A549 (cell line): ENCODE data around the gene FOXO3. TPM values are rescaled to one million over a fixed set of nuclear protein-coding genes. Genes with fewer than 3 reads are reported as not detected.

ENCODE experiments used
- ATAC-seq, 2 experiments: fragments of 200-7000 bp in 1 of 2; fragments of >200 bp in 1 of 2; cut with Nextera tagmentation in 1 of 2; cut with Tn5 transposase in 1 of 2; 3 replicates each; pipeline versions ENCODE4 v1.8.0 to v1.9.1; 2018 to 2020; ENCODE audit warnings: mild to moderate bottlenecking in 1 of 2, moderate library complexity in 1 of 2
- CTCF ChIA-PET: fragments of 300-600 bp; sonication (Branson Sonifier 250); formaldehyde crosslinking; extraction: SDS; loops from one replicate; lab custom pipeline; 2021; ENCODE audit warnings: antibody characterized with exemption, inconsistent platforms; lab: Yijun Ruan, JAX
- POLR2A ChIA-PET: fragments of 350-600 bp; formaldehyde crosslinking; extraction: SDS; loops from one replicate; lab custom pipeline; 2021; ENCODE audit warnings: antibody characterized with exemption, inconsistent platforms; lab: Yijun Ruan, JAX
- DNase-seq, 2 experiments: peaks; one replicate each; pipeline versions ENCODE4 v3.0.0 to v3.0.0-alpha.2; 2011 to 2016; ENCODE audit warnings: low read depth in 1 of 2, low spot score in 1 of 2
- FAIRE-seq: peaks from 2 replicates; lab custom pipeline; 2011; peaks lifted over from hg19 to GRCh38; lab: Jason Lieb, UNC
- H3K27ac ChIP-seq, 2 experiments: fragments of >200 bp; sonication (Bioruptor Twin); formaldehyde crosslinking; 3 replicates each; pipeline ENCODE4 v1.5.1; 2016 to 2017
- H3K4me1 ChIP-seq: fragments of >200 bp; sonication (Bioruptor Twin); formaldehyde crosslinking; 3 replicates; pipeline ENCODE4 v1.6.1; 2016
- H3K4me2 ChIP-seq: fragments of >200 bp; sonication (Bioruptor Twin); formaldehyde crosslinking; 3 replicates; pipeline ENCODE4 v1.6.1; 2016
- H3K4me3 ChIP-seq: fragments of >200 bp; sonication (Bioruptor Twin); formaldehyde crosslinking; 3 replicates; pipeline ENCODE4 v1.5.1; 2016
- H3K9me3 ChIP-seq: fragments of >200 bp; sonication (Bioruptor Twin); formaldehyde crosslinking; 3 replicates; pipeline ENCODE4 v1.6.1; 2016
- CBX2 ChIP-seq: fragments of 200-600 bp; sonication (generic); IDR thresholded peaks from 2 replicates; pipeline ENCODE4 v1.6.1; 2016; ENCODE audit warnings: low read depth, mild to moderate bottlenecking, borderline replicate concordance
- CEBPB ChIP-seq, 2 experiments: fragments of >200 bp in 1 of 2; sonication (Bioruptor Twin) in 1 of 2; formaldehyde crosslinking in 1 of 2; IDR thresholded peaks; 2 replicates each; pipeline ENCODE4 v1.6.1; 2012 to 2016
- EP300 ChIP-seq, 2 experiments: fragments of >200 bp; sonication (Bioruptor Twin); formaldehyde crosslinking; IDR thresholded peaks; 2 replicates in 1 of 2; 3 replicates in 1 of 2; pipeline ENCODE4 v1.6.1; 2016 to 2017
- FOXS1 ChIP-seq: fragments of 250-450 bp; sonication (Bioruptor Pico); IDR thresholded peaks from 2 replicates; pipeline ENCODE4 v1.5.0; 2020; ENCODE audit warnings: mild to moderate bottlenecking, moderate library complexity
- GATA3 ChIP-seq: IDR thresholded peaks from 2 replicates; pipeline ENCODE4 v1.6.1; 2012; ENCODE audit warnings: borderline replicate concordance
- KDM1A ChIP-seq: fragments of 200-600 bp; sonication (generic); IDR thresholded peaks from 2 replicates; pipeline ENCODE4 v1.6.1; 2016; ENCODE audit warnings: low read depth, mild to moderate bottlenecking
- MAZ ChIP-seq: fragments of 150-350 bp; IDR thresholded peaks from 2 replicates; pipeline ENCODE4 v1.6.1; 2014; ENCODE audit warnings: antibody characterized with exemption, low read depth, low read length, borderline replicate concordance
- MYC ChIP-seq: IDR thresholded peaks from 2 replicates; pipeline ENCODE4 v1.6.1; 2012; ENCODE audit warnings: mild to moderate bottlenecking, inconsistent platforms, low read length, improper control_type of control experiment, borderline replicate concordance
- NFE2L2 ChIP-seq: fragments of 150-350 bp; conservative IDR thresholded peaks from 2 replicates; pipeline ENCODE4 v1.6.1; 2014; ENCODE audit warnings: low read length
- NPAS2 ChIP-seq: fragments of 250-450 bp; sonication (Bioruptor Pico); IDR thresholded peaks from 2 replicates; pipeline ENCODE4 v1.8.0; 2022; ENCODE audit warnings: mild to moderate bottlenecking, moderate library complexity, borderline replicate concordance
- POLR2AphosphoS2 ChIP-seq: conservative IDR thresholded peaks from 2 replicates; pipeline ENCODE4 v1.6.1; 2012; ENCODE audit warnings: low read length, improper control_type of control experiment, inconsistent platforms
- SREBF2 ChIP-seq: fragments of 450-650 bp; IDR thresholded peaks from 2 replicates; pipeline ENCODE4 v1.6.1; 2014; ENCODE audit warnings: mild to moderate bottlenecking, moderate library complexity
- TFCP2L1 ChIP-seq: fragments of 250-450 bp; sonication (Bioruptor Pico); IDR thresholded peaks from 2 replicates; pipeline ENCODE4 v1.5.0; 2021; ENCODE audit warnings: mild to moderate bottlenecking
- ZFP36 ChIP-seq: fragments of 450-650 bp; IDR thresholded peaks from 2 replicates; pipeline ENCODE4 v1.6.1; 2014; ENCODE audit warnings: borderline replicate concordance; ENCODE audit not compliant: partially characterized antibody
- ZNF302 ChIP-seq: fragments of 250-450 bp; sonication (Bioruptor Pico); IDR thresholded peaks from 2 replicates; pipeline ENCODE4 v1.9.0; 2021; ENCODE audit warnings: inconsistent platforms, mild to moderate bottlenecking, moderate library complexity
- WGBS: methylation state at CpG from one replicate; pipeline ENCODE4 v1.1.6; 2017; ENCODE audit errors: missing lambda C conversion rate; 5-methylcytosine and 5-hydroxymethylcytosine counted together
- polyA plus RNA-seq, 4 experiments: library from polyadenylated mRNA; depleted of rRNA in 3 of 4; stranded (reverse); fragments of >200 nt; fragmentation: RNase III in 1 of 4; extraction: RNeasy Plus Mini Kit Qiagen cat#74134 plus additional on column Dnase treatment in 1 of 4; gene quantifications; 2 replicates in 3 of 4; 3 replicates in 1 of 4; pipeline ENCODE4 v1.2.3, GENCODE V29; 2011 to 2017
- TF ChIP-seq, protein P1 (sequence below): fragments of 250-450 bp; sonication (Bioruptor Pico); IDR thresholded peaks from 2 replicates; pipeline ENCODE4 v1.5.0; 2021; ENCODE audit warnings: mild to moderate bottlenecking, moderate library complexity, borderline replicate concordance
- TF ChIP-seq, protein P2 (sequence below): fragments of >200 bp; sonication (Bioruptor Twin); formaldehyde crosslinking; IDR thresholded peaks from 3 replicates; pipeline ENCODE4 v1.5.1; 2016
- TF ChIP-seq, protein P3 (sequence below): fragments of 150-350 bp; IDR thresholded peaks from 2 replicates; pipeline ENCODE4 v1.6.1; 2014; ENCODE audit warnings: low read depth, mild to moderate bottlenecking, low read length
- TF ChIP-seq, protein P4 (sequence below): IDR thresholded peaks from 2 replicates; pipeline ENCODE4 v1.6.1; 2012
- TF ChIP-seq, protein P5 (sequence below): fragments of 250-450 bp; sonication (Bioruptor Pico); IDR thresholded peaks from 2 replicates; pipeline ENCODE4 v1.5.0; 2020; ENCODE audit warnings: low read depth, mild to moderate bottlenecking, moderate library complexity
- TF ChIP-seq, protein P6 (sequence below): IDR thresholded peaks from 2 replicates; pipeline ENCODE4 v1.6.1; 2012; ENCODE audit warnings: low read depth, borderline replicate concordance
- TF ChIP-seq, protein P7 (sequence below): IDR thresholded peaks from 2 replicates; pipeline ENCODE4 v1.6.1; 2012

The FOXO3 gene
- polyA plus RNA-seq, 2 of the 4 experiments (the other 2 are of a cell fraction): 4.6 to 7.5 TPM

DNA sequence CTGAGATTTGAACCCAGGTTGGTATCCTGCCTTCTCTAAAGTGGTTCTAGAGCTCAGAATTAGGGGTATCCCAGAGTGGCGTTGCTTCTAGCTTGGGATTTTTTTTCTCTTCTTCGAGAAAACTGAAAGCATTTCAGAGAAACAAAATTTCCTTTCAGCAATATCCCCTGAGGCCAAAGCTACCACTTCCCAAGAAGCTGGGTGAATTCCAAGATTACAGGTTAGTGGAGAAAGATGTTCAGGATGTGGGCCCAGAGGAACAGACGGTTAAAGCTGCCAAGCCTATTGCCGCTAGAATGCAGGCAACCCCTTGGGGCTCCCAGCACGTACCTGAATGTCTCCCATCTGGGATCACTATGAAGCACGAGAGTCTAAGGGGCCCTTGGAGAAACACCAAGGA is 134.1 kb downstream of the FOXO3 start (continued):
- TF ChIP-seq, protein P1, sequence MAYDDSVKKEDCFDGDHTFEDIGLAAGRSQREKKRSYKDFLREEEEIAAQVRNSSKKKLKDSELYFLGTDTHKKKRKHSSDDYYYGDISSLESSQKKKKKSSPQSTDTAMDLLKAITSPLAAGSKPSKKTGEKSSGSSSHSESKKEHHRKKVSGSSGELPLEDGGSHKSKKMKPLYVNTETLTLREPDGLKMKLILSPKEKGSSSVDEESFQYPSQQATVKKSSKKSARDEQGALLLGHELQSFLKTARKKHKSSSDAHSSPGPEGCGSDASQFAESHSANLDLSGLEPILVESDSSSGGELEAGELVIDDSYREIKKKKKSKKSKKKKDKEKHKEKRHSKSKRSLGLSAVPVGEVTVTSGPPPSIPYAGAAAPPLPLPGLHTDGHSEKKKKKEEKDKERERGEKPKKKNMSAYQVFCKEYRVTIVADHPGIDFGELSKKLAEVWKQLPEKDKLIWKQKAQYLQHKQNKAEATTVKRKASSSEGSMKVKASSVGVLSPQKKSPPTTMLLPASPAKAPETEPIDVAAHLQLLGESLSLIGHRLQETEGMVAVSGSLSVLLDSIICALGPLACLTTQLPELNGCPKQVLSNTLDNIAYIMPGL (CRISPR knock-in tag): no peak
- TF ChIP-seq NFE2L2 (no peak), MYC (no peak)
- TF ChIP-seq, all 56 proteins: peak for 0

DNA sequence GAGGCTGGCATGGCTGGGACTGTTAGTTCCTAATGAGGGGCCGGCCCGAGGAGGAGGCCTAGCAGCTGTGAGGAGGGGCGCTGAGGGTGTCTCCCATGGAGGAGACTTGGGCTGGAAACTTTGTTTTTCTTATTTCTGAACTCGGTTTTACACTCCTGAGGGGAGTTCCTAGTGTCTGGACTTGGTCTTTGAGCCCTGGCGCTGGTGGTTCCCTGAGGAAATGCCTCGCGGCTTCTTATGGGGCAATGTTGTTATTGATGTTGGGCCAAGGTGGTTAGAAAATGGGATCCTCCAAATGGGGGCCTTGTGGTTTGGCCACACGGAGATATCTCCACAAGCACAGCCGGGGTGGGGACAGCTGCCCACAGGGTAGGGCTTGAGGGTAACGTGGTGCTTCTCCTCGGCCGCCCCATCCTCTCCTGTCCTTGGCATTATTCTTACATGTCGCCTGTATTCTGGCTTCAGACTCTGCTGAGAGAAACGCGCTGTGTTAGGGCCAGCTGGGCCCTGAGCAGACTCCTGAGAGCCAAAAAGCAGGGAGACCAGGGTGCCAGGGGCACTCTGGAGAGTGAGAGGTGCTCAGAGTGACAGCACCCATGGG is 136.9 kb downstream of the FOXO3 start:
- DNase-seq (no peak), ATAC-seq (no peak), FAIRE-seq (no peak)
- Histone ChIP-seq H3K4me1 (no peaks in the 10 kb centered on the region), H3K9me3 (peaks cover 5% of the 10 kb centered on the region; the same call in 2 of the 3 replicates), H3K4me3 (no peak overlapping the region), H3K4me2 (no peak overlapping the region), H3K27ac (no peak overlapping the region)
- TF ChIP-seq SREBF2: no peak
- TF ChIP-seq POLR2AphosphoS2: no peak
- no peak for TF ChIP-seq ZFP36
- TF ChIP-seq, protein P2, sequence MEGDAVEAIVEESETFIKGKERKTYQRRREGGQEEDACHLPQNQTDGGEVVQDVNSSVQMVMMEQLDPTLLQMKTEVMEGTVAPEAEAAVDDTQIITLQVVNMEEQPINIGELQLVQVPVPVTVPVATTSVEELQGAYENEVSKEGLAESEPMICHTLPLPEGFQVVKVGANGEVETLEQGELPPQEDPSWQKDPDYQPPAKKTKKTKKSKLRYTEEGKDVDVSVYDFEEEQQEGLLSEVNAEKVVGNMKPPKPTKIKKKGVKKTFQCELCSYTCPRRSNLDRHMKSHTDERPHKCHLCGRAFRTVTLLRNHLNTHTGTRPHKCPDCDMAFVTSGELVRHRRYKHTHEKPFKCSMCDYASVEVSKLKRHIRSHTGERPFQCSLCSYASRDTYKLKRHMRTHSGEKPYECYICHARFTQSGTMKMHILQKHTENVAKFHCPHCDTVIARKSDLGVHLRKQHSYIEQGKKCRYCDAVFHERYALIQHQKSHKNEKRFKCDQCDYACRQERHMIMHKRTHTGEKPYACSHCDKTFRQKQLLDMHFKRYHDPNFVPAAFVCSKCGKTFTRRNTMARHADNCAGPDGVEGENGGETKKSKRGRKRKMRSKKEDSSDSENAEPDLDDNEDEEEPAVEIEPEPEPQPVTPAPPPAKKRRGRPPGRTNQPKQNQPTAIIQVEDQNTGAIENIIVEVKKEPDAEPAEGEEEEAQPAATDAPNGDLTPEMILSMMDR: no peak
- TF ChIP-seq, protein P3, sequence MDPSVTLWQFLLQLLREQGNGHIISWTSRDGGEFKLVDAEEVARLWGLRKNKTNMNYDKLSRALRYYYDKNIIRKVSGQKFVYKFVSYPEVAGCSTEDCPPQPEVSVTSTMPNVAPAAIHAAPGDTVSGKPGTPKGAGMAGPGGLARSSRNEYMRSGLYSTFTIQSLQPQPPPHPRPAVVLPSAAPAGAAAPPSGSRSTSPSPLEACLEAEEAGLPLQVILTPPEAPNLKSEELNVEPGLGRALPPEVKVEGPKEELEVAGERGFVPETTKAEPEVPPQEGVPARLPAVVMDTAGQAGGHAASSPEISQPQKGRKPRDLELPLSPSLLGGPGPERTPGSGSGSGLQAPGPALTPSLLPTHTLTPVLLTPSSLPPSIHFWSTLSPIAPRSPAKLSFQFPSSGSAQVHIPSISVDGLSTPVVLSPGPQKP: no peak
- no peak for TF ChIP-seq MAZ
- TF ChIP-seq, protein P4, sequence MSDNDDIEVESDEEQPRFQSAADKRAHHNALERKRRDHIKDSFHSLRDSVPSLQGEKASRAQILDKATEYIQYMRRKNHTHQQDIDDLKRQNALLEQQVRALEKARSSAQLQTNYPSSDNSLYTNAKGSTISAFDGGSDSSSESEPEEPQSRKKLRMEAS: no peak
- TF ChIP-seq, protein P5, sequence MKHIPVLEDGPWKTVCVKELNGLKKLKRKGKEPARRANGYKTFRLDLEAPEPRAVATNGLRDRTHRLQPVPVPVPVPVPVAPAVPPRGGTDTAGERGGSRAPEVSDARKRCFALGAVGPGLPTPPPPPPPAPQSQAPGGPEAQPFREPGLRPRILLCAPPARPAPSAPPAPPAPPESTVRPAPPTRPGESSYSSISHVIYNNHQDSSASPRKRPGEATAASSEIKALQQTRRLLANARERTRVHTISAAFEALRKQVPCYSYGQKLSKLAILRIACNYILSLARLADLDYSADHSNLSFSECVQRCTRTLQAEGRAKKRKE (CRISPR knock-in tag): no peak
- TF ChIP-seq EP300 (IDR thresholded peaks at IDR 0.05): no peak
- TF ChIP-seq ZNF302 (CRISPR knock-in tag): no peak
- TF ChIP-seq CBX2: no peak
- no peak for TF ChIP-seq NPAS2 (CRISPR knock-in tag)
- no peak for TF ChIP-seq GATA3
- TF ChIP-seq CEBPB (IDR thresholded peaks at IDR 0.05): no peak
- TF ChIP-seq KDM1A: no peak
- TF ChIP-seq TFCP2L1 (CRISPR knock-in tag): no peak
- TF ChIP-seq, protein P6, sequence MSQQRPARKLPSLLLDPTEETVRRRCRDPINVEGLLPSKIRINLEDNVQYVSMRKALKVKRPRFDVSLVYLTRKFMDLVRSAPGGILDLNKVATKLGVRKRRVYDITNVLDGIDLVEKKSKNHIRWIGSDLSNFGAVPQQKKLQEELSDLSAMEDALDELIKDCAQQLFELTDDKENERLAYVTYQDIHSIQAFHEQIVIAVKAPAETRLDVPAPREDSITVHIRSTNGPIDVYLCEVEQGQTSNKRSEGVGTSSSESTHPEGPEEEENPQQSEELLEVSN: no peak
- no peak for TF ChIP-seq FOXS1 (CRISPR knock-in tag)
- TF ChIP-seq, protein P7, sequence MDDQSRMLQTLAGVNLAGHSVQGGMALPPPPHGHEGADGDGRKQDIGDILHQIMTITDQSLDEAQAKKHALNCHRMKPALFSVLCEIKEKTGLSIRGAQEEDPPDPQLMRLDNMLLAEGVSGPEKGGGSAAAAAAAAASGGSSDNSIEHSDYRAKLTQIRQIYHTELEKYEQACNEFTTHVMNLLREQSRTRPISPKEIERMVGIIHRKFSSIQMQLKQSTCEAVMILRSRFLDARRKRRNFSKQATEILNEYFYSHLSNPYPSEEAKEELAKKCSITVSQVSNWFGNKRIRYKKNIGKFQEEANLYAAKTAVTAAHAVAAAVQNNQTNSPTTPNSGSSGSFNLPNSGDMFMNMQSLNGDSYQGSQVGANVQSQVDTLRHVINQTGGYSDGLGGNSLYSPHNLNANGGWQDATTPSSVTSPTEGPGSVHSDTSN: no peak
- WGBS: 82% methylated on average over 14 of the region's 15 CpGs
- ChIA-PET POLR2A (no interaction called here), CTCF (interaction anchor here (1.2 kb wide), 1 partner anchor 30 kb away, joined by 5 read pairs; no protein-coding TSS in a partner anchor)
